IPS-15b (cell line): Measurements from ENCODE around the gene GAS7.

Experiments
- H3K27me3 ChIP-seq: one replicate; pipeline ENCODE4 v1.6.1; 2013; ENCODE audit warnings: low read length; ENCODE audit not compliant: control insufficient read depth, insufficient read depth
- H3K36me3 ChIP-seq: one replicate; pipeline ENCODE4 v1.6.1; 2013; ENCODE audit warnings: low read length; ENCODE audit not compliant: control insufficient read depth, insufficient read depth
- H3K4me1 ChIP-seq: one replicate; pipeline ENCODE4 v1.6.1; 2013; ENCODE audit warnings: mild to moderate bottlenecking, low read length; ENCODE audit not compliant: control insufficient read depth, insufficient read depth
- H3K4me3 ChIP-seq: one replicate; pipeline ENCODE4 v1.5.1; 2013; ENCODE audit warnings: low read depth, low read length
- H3K9ac ChIP-seq: one replicate; pipeline ENCODE4 v1.6.1; 2013; ENCODE audit warnings: low read depth, mild to moderate bottlenecking, low read length
- H3K9me3 ChIP-seq: one replicate; pipeline ENCODE4 v1.6.1; 2013; ENCODE audit warnings: mild to moderate bottlenecking, low read length; ENCODE audit not compliant: control insufficient read depth, insufficient read depth

GAS7 gene

GRCh38 chr17:10166176-10166935 is 32.0 kb downstream of the GAS7 start:
- H3K9ac ChIP-seq: no peak overlapping the region
- no peaks in the 10 kb centered on the region for H3K9me3 ChIP-seq
- no peaks in the 10 kb centered on the region for H3K36me3 ChIP-seq
- H3K27me3 ChIP-seq: no peaks in the 10 kb centered on the region
- no peaks in the 10 kb centered on the region for H3K4me1 ChIP-seq
- no peak overlapping the region for H3K4me3 ChIP-seq

GRCh38 chr17:10162096-10162495 is 36.3 kb downstream of the GAS7 start:
- no peaks in the 10 kb centered on the region for H3K4me1 ChIP-seq
- H3K36me3 ChIP-seq: no peaks in the 10 kb centered on the region
- H3K4me3 ChIP-seq: no peak overlapping the region
- H3K9ac ChIP-seq: no peak overlapping the region
- no peaks in the 10 kb centered on the region for H3K27me3 ChIP-seq
- H3K9me3 ChIP-seq: no peaks in the 10 kb centered on the region

DNA sequence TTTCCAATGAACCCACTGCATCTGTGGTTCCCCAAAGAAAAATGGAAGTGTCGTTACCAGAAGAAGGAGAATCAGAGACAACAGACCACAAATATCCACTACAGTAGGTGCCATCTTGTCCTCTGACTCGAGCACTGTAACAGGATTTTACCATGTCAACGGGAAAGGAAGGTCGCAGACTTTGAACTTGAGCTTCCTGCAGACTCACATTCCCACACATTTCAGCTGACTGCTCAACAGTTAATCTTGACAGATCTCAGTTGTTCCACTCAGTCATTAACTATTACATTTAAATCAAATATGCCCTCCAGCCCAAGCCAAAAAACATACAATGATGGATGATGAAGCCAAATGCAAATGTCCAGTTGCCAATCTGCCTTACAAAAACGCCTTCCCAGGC is 37.0 kb downstream of the GAS7 start:
- Histone ChIP-seq H3K4me1 (no peaks in the 10 kb centered on the region), H3K36me3 (no peaks in the 10 kb centered on the region), H3K27me3 (no peaks in the 10 kb centered on the region), H3K9me3 (no peaks in the 10 kb centered on the region), H3K4me3 (no peak overlapping the region), H3K9ac (no peak overlapping the region)

DNA sequence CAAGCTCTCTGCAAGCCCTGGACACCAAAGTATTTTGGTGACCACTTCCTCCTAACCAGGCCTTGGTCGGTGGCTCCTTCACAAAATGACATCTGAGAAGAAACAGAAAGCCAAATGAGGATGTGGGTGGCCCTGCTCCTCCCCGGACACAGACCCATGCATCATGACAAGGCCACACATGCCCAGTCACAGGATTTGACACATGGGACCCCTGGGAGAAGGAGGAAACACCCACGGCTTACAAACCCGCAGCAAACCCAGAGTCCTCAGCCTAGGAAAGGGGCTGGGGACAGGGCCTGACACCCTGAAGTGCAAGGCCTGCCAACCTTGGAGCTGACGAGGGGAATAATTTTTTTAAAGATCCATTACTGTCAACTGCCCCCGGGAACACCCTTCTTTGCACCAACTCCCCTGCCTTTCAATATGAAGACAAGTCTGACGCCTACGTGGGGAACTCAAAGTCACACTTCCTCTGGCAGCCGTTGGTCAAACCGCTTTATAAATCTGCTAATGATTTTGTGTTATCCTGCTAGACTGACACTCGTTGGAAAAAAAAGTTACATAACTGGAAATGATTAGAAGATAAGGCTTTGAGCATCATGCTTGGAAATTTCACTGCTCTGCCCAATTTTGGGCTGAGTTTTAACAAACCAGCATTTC is 41.3 kb downstream of the GAS7 start:
- Histone ChIP-seq H3K36me3 (no peaks in the 10 kb centered on the region), H3K27me3 (no peaks in the 10 kb centered on the region), H3K4me1 (no peaks in the 10 kb centered on the region), H3K9ac (no peak overlapping the region), H3K9me3 (no peaks in the 10 kb centered on the region), H3K4me3 (no peak overlapping the region)

GRCh38 chr17:10156599-10156947 is 41.8 kb downstream of the GAS7 start:
- H3K9me3 ChIP-seq: no peaks in the 10 kb centered on the region
- H3K27me3 ChIP-seq: no peaks in the 10 kb centered on the region
- no peak overlapping the region for H3K4me3 ChIP-seq
- no peak overlapping the region for H3K9ac ChIP-seq
- H3K4me1 ChIP-seq: no peaks in the 10 kb centered on the region
- H3K36me3 ChIP-seq: no peaks in the 10 kb centered on the region

DNA sequence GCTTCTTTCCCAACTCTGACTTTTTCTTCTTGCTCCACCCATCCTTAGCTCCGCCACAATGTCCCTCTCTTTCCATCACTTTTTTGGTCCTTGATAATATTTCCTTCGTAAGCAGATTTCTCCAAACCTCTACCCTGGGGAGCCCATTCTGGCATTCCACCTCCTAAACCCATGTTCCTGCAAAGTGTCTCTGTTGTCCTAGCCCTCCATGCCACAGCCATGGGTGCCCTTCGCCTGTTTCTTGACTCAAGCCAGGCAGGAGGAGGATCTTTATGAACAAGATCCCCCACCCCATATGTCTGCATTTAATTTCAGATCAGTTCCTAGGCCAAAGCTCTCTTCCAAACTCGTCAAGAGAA is 42.4 kb downstream of the GAS7 start:
- Histone ChIP-seq H3K27me3 (no peaks in the 10 kb centered on the region), H3K36me3 (no peaks in the 10 kb centered on the region), H3K4me1 (no peaks in the 10 kb centered on the region), H3K4me3 (no peak overlapping the region), H3K9me3 (no peaks in the 10 kb centered on the region), H3K9ac (no peak overlapping the region)

DNA sequence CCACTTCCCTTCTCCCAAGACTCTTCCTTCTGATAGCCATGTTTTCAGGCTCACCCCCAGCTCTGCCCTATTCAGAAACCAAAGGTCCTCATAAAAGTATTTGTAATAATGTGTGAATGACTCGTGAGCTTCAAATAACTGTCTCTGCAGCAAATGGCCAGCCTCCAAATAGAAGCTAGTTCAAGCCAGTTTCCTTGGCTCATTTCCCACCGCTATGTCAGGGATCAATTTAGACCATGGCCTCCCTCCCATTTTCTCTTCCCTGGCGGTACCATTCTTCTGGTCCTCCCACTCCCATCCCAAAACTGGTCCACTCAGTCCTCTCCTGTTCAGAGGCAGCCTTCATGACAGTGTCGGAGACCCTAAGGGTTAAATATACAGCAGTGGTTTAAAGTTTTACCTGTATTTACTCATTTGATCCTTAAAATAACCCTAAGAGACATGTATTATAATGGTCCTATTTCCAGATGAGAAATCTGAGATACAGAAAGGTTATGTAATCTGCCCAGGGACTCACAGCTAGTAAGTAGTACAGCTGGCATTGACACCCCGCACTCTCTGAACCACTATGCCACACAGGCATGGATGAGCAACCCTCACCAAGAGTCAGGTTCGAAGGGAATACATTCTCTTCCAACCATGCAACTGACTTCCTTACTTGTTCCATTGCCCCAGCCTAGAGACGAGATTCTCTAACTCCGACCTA is 42.9 kb downstream of the GAS7 start:
- no peaks in the 10 kb centered on the region for H3K9me3 ChIP-seq
- no peaks in the 10 kb centered on the region for H3K4me1 ChIP-seq
- H3K36me3 ChIP-seq: no peaks in the 10 kb centered on the region
- no peaks in the 10 kb centered on the region for H3K27me3 ChIP-seq
- no peak overlapping the region for H3K9ac ChIP-seq
- H3K4me3 ChIP-seq: no peak overlapping the region

DNA sequence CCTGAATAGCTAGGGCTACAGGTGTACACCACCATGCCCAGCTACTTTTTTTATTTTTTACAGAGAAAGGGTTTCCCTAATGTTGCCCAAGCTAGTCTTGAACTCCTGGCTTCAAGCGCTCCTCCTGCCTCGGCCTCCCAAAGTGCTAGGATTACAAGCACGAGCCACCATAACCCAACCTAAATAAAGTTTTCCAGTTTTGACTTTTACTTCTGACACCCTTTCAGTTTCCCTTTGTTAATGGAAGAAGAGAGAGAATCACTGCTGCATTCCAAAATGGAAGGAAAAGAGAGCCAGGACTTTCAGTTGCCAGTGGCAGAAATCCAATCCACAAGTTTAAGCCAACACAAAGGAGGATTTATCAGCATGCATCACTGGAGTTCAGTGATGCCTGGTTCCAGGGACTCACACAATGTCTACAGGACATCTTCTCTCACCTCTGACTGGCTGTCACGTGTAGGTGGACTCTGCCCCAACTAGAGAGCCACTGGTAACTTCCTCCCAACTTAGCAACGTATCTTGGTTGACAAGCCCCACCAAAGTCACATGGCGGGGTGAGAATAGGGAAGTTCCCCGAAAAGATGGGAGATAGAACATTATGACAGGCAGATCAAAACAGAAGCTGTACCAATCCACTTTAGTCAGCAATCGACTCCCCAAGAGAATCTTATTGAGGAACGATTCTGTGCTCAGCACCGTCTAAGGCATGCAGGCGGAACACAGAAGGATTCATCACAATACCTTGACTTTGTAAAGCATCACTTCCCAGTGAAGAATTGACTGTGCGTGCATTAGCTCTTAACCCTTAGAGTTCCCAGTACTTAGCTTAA is 46.5 kb downstream of the GAS7 start:
- H3K4me3 ChIP-seq: no peak overlapping the region
- no peaks in the 10 kb centered on the region for H3K36me3 ChIP-seq
- H3K27me3 ChIP-seq: no peaks in the 10 kb centered on the region
- no peaks in the 10 kb centered on the region for H3K4me1 ChIP-seq
- no peaks in the 10 kb centered on the region for H3K9me3 ChIP-seq
- no peak overlapping the region for H3K9ac ChIP-seq

GRCh38 chr17:10149573-10150399 is 48.6 kb downstream of the GAS7 start:
- no peaks in the 10 kb centered on the region for H3K4me1 ChIP-seq
- H3K9me3 ChIP-seq: no peaks in the 10 kb centered on the region
- no peak overlapping the region for H3K4me3 ChIP-seq
- H3K27me3 ChIP-seq: no peaks in the 10 kb centered on the region
- H3K9ac ChIP-seq: no peak overlapping the region
- H3K36me3 ChIP-seq: no peaks in the 10 kb centered on the region

- no peak overlapping the region for H3K9ac ChIP-seq
- no peaks in the 10 kb centered on the region for H3K27me3 ChIP-seq
- no peaks in the 10 kb centered on the region for H3K4me1 ChIP-seq
- no peaks in the 10 kb centered on the region for H3K9me3 ChIP-seq
- no peaks in the 10 kb centered on the region for H3K36me3 ChIP-seq
- H3K4me3 ChIP-seq: no peak overlapping the region
Measured at GRCh38 chr17:10147761-10148415, 50.5 kb downstream of the GAS7 start.
